NK-92 (cell line): Measurements from ENCODE around the gene CARF.

Source experiments
- DNase-seq: peaks from one replicate; lab custom pipeline; 2025; ENCODE audit not compliant: unreplicated experiment; lab: John Stamatoyannopoulos, UW

CARF gene

GRCh38 chr2:203016716-203017115, 104.6 kb downstream of the CARF start:
- DNase-seq = no peak

DNA sequence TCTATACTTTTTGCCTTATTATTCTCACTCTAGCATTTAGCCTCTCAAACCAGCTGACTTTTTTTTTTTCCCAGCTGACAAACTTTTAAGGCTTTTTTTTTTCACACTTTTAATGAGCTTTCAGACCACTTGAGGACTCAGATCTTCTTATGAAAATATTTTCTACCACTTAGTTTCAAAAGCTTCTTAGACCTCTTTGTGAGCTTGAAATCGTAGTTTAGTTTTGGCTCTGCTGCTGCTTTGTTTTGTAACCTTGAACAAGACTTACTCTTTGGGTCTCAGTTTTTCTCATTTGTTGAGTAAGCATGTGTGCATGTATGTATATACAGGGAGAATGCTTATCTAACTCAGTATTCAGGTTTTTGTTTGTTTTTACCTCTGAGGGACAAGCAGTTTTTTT, 106.1 kb downstream of the CARF start:
- no peak for DNase-seq

- DNase-seq = no peak
Observed at GRCh38 chr2:203019142-203019541, 107.1 kb downstream of the CARF start.

GRCh38 chr2:203021991-203022390, 109.9 kb downstream of the CARF start:
- DNase-seq = no peak

GRCh38 chr2:203022751-203023150, 110.7 kb downstream of the CARF start:
- DNase-seq = no peak

GRCh38 chr2:203025592-203025991, 113.5 kb downstream of the CARF start:
- no peak for DNase-seq

DNA sequence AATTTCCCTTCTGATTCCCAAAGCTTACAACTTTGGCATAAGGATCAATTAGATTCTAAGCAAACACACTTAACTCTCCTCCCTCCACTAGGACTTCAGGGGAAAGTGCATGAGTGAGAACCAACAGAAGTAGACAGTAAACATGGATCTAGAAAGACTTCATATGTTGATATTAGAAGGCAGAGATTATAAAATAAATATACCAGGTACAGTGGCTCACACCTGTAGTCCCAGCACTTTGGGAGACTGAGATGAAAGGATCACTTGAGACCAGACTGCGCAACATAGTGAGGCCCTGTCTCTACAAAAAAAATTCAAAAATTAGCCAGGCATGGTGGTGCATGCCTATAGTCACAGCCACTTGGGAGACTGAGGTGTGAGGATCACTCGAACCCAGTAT, 118.5 kb downstream of the CARF start:
- no peak for DNase-seq

DNA sequence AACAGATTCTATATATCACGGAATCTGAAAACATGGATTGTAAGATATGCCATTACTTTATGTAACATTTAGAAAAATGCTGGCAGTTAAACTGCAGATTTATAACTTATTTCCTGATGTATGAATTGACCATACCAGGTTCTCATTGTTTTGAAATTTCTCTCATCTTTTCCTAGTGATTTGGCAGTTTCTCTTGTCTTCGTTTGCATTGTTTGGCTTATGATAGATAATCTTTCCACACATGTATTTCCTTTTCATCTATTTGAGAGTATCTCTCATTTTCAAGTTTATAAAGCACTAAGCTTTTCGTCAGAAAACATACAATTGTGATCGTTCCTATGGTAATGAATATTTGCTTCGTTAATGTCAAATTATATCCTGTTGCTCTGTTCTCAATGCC, 118.9 kb downstream of the CARF start:
- DNase-seq = no peak

DNA sequence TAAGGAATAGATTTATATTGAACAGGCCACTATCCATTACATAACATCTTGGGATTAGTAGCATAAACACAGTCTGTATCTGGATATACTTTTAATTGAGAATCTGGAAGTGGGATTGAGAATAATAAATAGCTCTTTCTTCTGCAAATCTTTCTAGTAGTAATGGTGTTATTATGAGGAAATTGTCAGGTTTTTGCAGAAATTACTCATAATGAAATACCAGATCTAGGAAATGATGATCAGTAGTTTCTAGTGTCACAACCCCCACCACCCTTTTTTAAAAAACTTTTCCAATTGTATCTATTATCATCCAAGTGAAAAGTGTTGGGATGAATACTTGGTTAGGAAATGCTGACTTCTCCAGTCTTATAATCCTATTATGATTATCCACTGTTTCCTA, 121.3 kb downstream of the CARF start:
- DNase-seq = no peak

- DNase-seq = no peak
Observed at GRCh38 chr2:203035879-203036470, 123.9 kb downstream of the CARF start.
